Activated CD8-positive, alpha-beta memory T cell treated with anti-CD3 and anti-CD28 coated beads for 4 hours (primary cell): ENCODE measurements around the gene SPATA17.

Experiments
- DNase-seq, 2 donors: peaks; one replicate each; pipeline ENCODE4 v3.0.0-alpha.2; 2020; ENCODE audit warnings: low read depth in 2 of 2

Gene SPATA17

DNA sequence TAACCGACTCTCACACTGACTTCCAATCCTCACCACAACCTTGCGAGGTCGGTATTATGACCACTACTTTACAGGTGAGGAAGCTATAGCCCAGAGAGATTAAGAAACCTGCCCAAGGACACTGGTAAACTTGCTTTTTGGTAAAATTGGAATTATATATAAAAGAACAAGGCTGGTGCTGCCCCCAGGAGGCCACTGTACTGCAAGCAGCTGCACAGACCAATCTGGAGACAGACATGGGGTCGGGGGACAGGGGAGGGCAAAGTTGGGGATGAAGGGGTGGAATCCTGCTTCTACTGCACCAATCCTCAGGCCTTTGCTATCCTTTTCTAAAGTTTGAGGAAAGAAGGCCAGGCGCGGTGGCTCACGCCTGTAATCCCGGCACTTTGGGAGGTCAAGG, 280.8 kb downstream of the SPATA17 start:
- no peak for DNase-seq

DNA sequence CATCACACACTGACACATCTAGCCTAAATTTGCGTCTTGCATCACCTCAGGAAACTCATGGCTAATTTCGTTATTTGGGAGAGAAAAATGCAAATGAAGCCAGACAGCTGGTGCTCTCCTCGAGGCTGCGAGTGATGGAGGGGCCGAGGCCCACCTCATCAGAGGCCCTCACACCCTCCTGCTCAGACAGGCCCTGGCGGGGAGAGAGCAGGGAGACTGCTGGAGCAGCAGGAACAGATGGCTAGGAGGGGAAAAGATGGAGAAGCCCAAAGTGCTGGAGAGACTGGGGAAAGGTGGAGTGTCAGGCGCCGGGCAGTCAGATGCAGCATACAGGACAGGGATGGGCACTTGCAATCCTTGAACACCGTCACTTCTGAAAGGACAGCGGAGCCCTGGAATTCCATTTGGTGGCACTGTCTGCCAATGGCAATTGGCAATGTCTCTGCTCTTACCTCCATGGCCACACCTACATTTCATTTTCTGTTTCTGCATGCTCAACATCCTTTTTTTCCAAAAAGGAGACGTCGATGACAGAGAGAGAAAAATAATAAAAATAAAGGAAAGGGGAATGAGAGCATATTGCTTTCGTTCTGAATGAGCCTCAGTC, 286.2 kb downstream of the SPATA17 start:
- DNase-seq: no peak

DNA sequence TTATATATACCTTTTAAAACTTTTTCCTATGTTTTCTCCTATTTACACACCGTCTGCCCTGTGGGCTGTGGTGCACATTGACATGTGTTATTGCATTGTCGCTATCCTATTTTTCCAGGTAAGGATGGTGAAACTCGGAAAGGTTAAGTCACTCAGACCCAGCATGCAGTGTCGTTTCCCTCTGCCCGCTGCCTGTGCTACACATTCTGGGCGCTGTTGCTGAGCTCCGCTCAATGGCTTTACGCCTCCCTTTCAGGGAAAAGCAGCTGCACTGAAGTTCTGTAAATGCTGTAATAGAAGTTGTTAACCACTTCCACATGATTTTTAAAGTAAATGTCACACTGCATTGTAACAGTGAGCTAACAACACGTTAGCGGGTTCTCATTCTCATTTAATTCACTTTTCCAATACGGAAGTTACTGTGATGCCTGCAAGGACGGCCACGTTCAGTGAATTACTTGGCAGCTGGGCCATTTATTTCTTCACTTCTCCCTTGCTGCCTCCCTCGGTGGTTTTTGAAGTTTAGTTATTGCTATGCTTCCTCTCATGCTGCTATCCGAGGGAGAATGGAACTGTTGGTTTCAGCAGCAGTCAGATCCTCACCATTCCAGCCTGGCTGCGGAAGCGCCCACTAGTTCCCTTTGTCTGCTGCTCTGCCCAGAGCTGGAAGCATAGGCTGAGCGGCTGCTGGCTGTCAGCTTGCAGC, 288.7 kb downstream of the SPATA17 start:
- DNase-seq: no peak
